A375 (cell line): ENCODE measurements around the gene PPM1G. TPM values are rescaled to one million over a fixed set of nuclear protein-coding genes. Genes with fewer than 3 reads are reported as not detected.

Experiments used
- total RNA-seq: library from RNA; depleted of rRNA; stranded (reverse); fragments of >200 nt; shearing (Covaris generic); gene quantifications from 2 replicates; pipeline ENCODE4 v1.2.3, GENCODE V29; 2014; rRNA removed

Gene PPM1G, protein sequence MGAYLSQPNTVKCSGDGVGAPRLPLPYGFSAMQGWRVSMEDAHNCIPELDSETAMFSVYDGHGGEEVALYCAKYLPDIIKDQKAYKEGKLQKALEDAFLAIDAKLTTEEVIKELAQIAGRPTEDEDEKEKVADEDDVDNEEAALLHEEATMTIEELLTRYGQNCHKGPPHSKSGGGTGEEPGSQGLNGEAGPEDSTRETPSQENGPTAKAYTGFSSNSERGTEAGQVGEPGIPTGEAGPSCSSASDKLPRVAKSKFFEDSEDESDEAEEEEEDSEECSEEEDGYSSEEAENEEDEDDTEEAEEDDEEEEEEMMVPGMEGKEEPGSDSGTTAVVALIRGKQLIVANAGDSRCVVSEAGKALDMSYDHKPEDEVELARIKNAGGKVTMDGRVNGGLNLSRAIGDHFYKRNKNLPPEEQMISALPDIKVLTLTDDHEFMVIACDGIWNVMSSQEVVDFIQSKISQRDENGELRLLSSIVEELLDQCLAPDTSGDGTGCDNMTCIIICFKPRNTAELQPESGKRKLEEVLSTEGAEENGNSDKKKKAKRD
- 165 and 169 TPM in 2 replicates for total RNA-seq

GRCh38 chr2:27409321-27410073 is at the start of gene PPM1G:
Gene PPM1G (minus strand): TSS chr2:27409591. CDS start chr2:27409422, 169 bp downstream.

DNA sequence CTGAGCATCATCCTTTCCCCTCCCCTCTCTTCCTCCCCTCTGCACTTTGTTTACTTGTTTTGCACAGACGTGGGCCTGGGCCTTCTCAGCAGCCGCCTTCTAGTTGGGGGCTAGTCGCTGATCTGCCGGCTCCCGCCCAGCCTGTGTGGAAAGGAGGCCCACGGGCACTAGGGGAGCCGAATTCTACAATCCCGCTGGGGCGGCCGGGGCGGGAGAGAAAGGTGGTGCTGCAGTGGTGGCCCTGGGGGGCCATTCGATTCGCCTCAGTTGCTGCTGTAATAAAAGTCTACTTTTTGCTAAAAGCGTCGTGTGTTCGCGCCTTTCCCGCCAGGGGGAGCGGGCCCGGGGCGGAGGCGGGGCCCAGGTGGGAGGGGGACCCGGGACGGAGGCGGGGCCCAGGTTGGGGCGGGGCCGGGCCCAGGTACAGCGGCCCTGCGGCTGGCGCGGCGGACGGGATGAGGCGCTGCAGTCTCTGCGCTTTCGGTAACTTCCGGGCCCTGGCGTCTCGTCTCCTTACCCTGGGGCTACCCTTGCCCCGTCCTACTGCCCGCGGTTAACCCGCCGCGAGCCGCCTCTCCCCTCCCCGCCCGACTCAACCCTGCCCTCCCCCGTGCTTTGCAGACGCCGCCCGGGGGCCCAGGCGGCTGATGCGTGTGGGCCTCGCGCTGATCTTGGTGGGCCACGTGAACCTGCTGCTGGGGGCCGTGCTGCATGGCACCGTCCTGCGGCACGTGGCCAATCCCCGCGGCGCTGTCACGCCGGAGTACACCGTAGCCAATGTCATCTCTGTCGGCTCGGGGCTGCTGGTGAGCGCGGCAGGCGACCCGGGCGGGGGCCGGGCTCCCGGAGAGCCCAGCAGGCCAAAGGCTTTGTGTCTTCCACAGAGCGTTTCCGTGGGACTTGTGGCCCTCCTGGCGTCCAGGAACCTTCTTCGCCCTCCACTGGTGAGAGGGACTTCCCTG is 32.8 kb upstream of the PPM1G start, which contains the start of gene KRTCAP3:
KRTCAP3 (plus strand) TSS at position 424 of the 962 bp plus-strand sequence; CDS start at position 456, 32 bp downstream.

DNA sequence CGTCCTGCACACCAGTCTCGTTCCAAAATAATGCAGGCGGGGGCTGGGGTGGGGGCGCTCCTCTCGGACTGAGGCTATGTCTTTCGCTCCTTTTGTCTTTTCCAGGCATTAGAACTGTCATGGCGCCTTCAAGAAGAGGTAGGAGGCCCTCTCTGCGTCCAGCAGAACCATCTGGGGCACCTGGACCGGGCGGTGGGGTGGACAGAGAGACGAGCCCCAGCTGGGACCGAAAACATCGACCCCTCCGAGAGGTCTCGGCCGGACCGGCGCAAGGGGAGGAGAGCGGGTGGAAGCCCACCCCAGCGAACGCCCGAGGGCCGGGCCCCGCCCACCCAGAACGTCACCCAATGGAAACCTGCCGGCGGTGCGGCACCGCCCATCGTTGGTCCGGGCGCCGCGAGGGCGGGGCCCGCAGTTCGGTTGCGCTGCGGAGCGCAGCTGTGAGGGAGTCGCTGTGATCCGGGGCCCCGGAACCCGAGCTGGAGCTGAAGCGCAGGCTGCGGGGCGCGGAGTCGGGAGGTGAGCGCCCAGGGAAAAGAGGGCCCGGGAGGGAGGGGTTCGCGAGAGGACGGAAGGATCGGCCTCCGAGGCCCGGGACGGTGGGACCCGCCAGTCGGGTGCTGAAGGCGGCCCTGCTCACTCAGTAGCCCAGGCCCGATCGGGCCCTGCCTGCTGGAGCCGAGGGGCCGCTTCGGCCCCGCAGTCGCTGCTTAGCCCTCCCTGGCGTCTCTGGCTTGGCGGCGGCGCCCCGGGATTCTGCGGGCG is 19.0 kb upstream of the PPM1G start, which contains the start of gene NRBP1:
NRBP1 (plus strand) TSS at position 419 of the 765 bp plus-strand sequence. CDS start 4,643 bp downstream, outside the sequence.

DNA sequence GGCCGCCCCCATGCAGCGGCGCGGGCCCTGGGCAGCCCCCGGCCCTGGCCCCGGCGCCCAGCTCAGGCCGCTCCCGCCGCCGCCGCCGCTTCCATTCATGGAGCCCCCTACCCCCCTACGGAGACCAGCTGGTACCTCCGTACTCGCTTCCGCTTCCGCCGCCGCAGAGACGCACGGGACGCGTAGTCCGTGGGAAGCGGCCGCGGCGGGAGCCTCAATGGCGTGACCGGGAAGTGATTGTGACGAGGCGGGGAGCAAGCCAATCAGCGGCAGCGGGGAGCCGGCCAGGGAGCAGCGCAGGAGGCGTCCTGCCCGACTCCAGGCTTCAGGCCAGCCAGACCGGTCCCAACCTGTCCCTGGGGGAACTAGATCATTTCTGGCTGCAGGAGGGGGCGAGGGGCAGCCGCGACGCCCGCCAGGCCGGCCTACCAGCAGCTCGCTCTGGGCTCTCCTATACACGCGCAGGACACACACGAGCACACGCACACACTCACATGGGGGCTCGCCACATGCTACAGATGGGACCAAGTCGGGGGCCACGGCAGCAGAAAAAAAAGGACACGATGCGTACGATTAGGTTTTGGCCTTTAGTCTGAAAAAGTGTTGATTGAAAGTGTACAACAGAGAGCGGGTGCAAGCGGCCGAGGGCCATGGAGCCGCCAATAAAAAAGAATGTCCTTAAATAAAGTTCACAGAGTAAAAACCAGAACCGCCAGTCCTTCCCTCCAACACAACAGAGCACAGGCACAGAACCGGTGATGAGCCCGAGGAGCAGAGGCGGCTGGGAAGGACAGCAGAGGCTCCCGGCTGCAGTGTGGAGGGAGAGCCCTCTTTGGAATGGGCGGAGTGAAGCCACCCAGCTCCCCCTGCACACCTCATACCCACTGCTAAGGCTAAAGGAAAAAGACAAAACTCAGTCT is 28.5 kb downstream of the PPM1G start, which contains the start of gene ZNF513:
ZNF513 (minus strand) TSS at position 109 of the 920 bp plus-strand sequence. CDS start 208 bp downstream, outside the sequence.

DNA sequence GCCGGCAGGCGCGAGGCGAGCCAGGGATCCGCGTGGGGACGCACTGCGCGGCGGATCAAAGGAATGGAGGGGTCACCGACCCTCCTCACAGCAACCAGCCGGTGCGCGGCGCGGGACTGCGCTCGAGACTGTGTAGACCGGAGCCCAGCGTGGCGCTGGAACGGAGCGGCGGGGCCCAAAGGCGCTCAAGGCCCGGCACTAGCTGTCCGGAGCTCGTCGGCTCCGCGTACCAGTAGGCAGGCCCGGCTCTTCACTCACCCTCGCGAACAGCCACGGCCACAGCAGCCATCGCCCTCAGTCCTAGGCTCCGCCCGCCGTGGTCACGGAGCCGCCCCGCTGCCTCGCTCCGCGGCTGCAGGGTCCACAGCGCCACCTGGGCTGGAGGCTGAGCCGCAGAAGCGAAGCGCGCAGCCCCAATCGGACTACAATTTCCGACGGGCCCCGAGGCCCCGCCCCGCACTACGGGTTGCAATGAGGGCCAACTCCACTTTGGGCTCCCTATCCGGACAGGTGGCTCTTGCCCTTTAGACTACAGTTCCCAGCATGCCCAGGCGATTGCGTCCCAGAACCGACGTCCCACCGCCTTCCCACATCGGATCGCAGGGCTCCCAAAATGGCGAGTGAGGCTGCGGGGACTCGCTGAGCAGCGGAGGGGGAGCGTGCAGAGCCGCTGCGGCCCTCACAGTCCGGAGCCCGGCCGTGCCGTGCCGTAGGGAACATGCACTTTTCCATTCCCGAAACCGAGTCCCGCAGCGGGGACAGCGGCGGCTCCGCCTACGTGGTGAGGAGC is 39.2 kb downstream of the PPM1G start, which contains the start of the genes EIF2B4 and SNX17:
EIF2B4 (minus strand) TSS at position 313 of the 790 bp plus-strand sequence; CDS start at position 289, 24 bp downstream.
SNX17 (plus strand) TSS at position 591 of the 790 bp plus-strand sequence; CDS start at position 719, 128 bp downstream.

DNA sequence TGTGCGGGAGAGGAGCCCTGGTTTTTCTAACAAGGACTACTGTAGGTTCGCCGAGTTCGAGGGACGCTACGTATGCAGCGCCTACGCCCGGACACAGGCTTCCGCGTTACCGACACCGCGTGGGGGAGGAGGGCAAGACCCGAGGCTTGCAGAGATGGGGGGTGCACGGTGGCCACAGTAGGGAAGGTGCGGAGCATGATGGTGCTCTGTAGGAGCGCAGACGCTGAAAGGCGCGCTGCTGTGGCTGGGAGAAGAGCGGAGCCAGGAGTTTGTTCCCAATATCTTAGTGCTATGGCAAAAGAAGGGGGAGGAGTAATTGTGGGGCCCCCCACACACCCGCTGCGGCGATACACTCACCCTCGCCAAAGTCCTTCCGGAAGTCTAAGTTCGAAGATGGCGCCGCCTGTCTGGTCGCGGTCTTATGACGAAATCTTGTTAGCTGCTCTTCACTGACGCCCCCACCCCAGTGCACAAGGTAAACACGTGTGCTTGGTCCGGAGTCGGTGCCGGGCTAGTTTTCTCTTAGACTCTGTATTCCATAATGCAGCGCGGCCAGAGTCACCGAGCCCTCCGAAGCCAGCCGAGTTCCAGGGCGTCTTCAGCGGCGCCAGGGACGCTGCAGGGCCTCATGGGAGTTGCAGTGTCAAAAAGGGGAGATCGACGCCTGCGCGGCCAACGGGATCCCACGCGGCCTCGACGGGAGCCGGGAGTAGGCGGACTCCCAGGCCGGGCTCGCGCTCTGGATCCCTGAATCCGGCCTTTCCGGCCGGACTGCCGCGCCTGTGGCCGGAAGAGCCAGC is 52.8 kb downstream of the PPM1G start, which contains the start of gene GTF3C2:
GTF3C2 (minus strand) TSS at position 383 of the 800 bp plus-strand sequence. CDS start 13,210 bp downstream, outside the sequence.

Other genes starting within 250 kb of the PPM1G start
- 107 and 130 TPM in 2 replicates for gene ATRAID, start 197.6 kb downstream of the PPM1G start, total RNA-seq
- 44.8 and 48.4 TPM in 2 replicates for gene SLC5A6, start 197.3 kb downstream of the PPM1G start, total RNA-seq
- 57.4 and 66.2 TPM in 2 replicates for gene CAD, start 192.2 kb downstream of the PPM1G start, total RNA-seq
- 0.66 and 1.2 TPM in 2 replicates for gene SLC30A3, start 146.5 kb downstream of the PPM1G start, total RNA-seq
- not detected in 2 replicates for gene DNAJC5G, start 134.2 kb downstream of the PPM1G start, total RNA-seq
- gene TRIM54, start 127.2 kb downstream of the PPM1G start, total RNA-seq, result 0.05 TPM in 1 of 2 replicates, not detected in the other
- 6.6 and 9.2 TPM in 2 replicates for gene UCN, start 101.1 kb downstream of the PPM1G start, total RNA-seq
- 89.7 and 100 TPM in 2 replicates for gene MPV17, start 86.5 kb downstream of the PPM1G start, total RNA-seq
- 55.7 and 61.9 TPM in 2 replicates for gene GTF3C2, start 52.8 kb downstream of the PPM1G start, total RNA-seq
- gene EIF2B4, start 39.3 kb downstream of the PPM1G start, total RNA-seq, result 33.2 and 38.4 TPM in 2 replicates
- gene SNX17, start 39.0 kb downstream of the PPM1G start, total RNA-seq, result 119 and 144 TPM in 2 replicates
- 22.8 and 24.3 TPM in 2 replicates for gene ZNF513, start 28.9 kb downstream of the PPM1G start, total RNA-seq
- gene NRBP1, start 19.0 kb upstream of the PPM1G start, total RNA-seq, result 67.3 and 72.5 TPM in 2 replicates
- 0.60 TPM in 1 of 2 replicates, not detected in the other for gene KRTCAP3, start 32.8 kb upstream of the PPM1G start, total RNA-seq
- gene IFT172, start 80.2 kb upstream of the PPM1G start, total RNA-seq, result 26.5 and 29.8 TPM in 2 replicates
- gene FNDC4, start 85.6 kb upstream of the PPM1G start, total RNA-seq, result 3.2 and 3.8 TPM in 2 replicates
- gene GCKR, start 87.2 kb upstream of the PPM1G start, total RNA-seq, result not detected in 2 replicates
- 11.7 and 16.8 TPM in 2 replicates for gene ZNF512, start 173.5 kb upstream of the PPM1G start, total RNA-seq
- 1.8 and 3.5 TPM in 2 replicates for gene CCDC121, start 219.4 kb upstream of the PPM1G start, total RNA-seq
- gene GPN1, start 219.5 kb upstream of the PPM1G start, total RNA-seq, result 28.0 and 28.1 TPM in 2 replicates